ENCODE results near the gene FBLN5. TPM values are rescaled to one million over a fixed set of nuclear protein-coding genes. Genes with fewer than 3 reads are reported as not detected.

Gene FBLN5
- total and polyA plus RNA-seq, 2 experiments from 2014 or later, result 0.74 to 1.9 TPM

DNA sequence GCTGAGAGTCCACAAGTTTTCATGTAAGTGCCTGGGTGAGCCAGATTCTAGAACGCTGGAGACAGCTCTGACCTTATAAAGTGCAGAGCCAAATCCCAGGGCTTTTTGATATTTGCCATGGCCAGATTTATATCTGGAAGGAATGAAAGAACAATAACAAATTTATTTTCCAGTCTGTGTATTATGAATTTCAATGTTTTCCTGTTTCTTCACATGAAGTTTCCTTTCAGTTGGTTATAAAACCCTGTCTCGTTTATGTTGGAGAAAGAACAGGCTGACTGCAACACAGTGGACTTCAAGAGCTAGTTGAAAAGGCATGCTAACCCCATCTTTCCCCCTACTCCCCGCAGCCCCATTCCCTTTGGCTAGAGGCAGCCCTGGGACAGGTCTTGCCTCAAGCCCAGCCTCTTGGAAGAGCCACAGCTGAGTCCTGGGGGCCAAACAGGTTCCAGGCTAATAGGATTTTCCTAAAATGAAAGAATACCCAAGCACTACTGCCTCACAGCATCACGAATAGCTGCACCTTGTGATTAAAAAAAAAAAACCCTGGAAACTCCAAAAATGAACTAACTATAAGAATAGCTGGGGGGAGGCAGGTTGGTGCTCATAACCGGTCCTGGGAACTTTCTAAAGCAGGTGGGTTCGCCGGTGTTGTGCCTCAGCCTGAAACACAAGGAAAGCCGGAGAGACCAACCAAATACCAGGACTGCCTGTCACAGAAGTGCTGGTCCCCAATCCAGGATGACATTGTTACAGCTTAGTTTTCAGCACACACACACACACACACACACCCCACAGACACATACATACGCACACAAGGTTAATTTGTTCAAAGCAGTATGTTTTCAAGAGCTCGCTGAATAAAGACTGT is 1.5 kb downstream of the FBLN5 start:
- H3K27me3 ChIP-seq, result peaks cover 40% of the 10 kb centered on the region
- H3K4me1 ChIP-seq (ENCODE audit: low read depth), result no peaks in the 10 kb centered on the region
- H3K9me3 ChIP-seq (ENCODE audit: low read depth), result no peaks in the 10 kb centered on the region
- no peaks in the 10 kb centered on the region for H3K36me3 ChIP-seq
- H3K4me3 ChIP-seq, result no peak overlapping the region
- TF ChIP-seq, protein P1, sequence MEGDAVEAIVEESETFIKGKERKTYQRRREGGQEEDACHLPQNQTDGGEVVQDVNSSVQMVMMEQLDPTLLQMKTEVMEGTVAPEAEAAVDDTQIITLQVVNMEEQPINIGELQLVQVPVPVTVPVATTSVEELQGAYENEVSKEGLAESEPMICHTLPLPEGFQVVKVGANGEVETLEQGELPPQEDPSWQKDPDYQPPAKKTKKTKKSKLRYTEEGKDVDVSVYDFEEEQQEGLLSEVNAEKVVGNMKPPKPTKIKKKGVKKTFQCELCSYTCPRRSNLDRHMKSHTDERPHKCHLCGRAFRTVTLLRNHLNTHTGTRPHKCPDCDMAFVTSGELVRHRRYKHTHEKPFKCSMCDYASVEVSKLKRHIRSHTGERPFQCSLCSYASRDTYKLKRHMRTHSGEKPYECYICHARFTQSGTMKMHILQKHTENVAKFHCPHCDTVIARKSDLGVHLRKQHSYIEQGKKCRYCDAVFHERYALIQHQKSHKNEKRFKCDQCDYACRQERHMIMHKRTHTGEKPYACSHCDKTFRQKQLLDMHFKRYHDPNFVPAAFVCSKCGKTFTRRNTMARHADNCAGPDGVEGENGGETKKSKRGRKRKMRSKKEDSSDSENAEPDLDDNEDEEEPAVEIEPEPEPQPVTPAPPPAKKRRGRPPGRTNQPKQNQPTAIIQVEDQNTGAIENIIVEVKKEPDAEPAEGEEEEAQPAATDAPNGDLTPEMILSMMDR (IDR thresholded peaks at IDR 0.05; ENCODE audit: low read depth, low read length), result no peak
- H3K27ac ChIP-seq, result no peak overlapping the region
- no peak for DNase-seq (ENCODE audit: low read depth in 1 of 2, low spot score in 1 of 2)

DNA sequence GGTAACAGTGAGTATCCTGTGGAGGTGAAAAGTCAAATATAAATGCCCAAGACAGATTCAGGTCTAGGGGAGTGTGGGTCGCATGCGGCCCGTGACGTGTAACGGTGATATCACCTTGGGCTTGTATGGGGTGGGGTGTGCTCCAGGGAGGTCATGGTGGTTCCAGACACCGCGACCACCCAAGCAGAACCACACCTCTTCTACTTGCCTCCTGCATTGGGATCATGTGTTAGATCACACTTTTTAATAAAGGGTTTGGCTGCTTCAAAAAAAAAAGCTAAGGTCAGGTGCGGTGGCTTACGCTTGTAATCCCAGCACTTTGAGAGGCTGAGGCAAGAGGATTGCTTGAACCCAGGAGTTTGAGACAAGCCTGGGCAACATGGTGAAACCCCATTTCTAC is 4.5 kb downstream of the FBLN5 start:
- DNase-seq (ENCODE audit: low read depth in 1 of 2, low spot score in 1 of 2), result no peak
- H3K9me3 ChIP-seq (ENCODE audit: low read depth), result no peaks in the 10 kb centered on the region

DNA sequence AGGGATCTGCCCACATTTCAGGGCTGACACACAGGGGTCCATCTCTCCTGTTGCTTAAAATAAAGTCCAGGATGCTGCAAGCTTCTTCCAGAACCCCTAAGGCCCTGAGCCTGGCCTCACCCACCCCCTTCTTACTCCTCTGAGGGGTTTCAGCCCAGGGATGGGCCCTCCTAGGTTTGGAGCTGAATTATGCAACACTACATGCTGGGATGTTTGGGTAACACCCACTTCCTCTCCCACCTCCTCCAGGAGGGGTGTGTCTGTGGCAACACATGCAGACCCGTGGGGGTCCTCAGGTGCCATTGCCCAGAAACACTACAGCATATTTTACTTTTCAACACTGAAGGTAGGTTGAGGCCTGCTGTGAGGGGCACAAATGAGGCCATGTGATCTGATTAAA is 5.4 kb downstream of the FBLN5 start:
- TF ChIP-seq, protein P1 (IDR thresholded peaks at IDR 0.05; ENCODE audit: low read depth, low read length), result no peak
- no peak for DNase-seq (ENCODE audit: low read depth in 1 of 2, low spot score in 1 of 2)
- no peaks in the 10 kb centered on the region for H3K36me3 ChIP-seq
- no peak overlapping the region for H3K27ac ChIP-seq
- H3K4me1 ChIP-seq (ENCODE audit: low read depth), result no peaks in the 10 kb centered on the region
- H3K4me3 ChIP-seq, result no peak overlapping the region
- H3K9me3 ChIP-seq (ENCODE audit: low read depth), result no peaks in the 10 kb centered on the region
- H3K27me3 ChIP-seq, result peaks cover 20% of the 10 kb centered on the region

More for the DNA sequence above, 4.5 kb downstream of the FBLN5 start:
- no peak overlapping the region for H3K4me3 ChIP-seq
- peaks cover 27% of the 10 kb centered on the region for H3K27me3 ChIP-seq
- no peaks in the 10 kb centered on the region for H3K4me1 ChIP-seq (ENCODE audit: low read depth)
- TF ChIP-seq, protein P1 (IDR thresholded peaks at IDR 0.05; ENCODE audit: low read depth, low read length), result no peak
- H3K36me3 ChIP-seq, result no peaks in the 10 kb centered on the region
- H3K27ac ChIP-seq, result no peak overlapping the region

DNA sequence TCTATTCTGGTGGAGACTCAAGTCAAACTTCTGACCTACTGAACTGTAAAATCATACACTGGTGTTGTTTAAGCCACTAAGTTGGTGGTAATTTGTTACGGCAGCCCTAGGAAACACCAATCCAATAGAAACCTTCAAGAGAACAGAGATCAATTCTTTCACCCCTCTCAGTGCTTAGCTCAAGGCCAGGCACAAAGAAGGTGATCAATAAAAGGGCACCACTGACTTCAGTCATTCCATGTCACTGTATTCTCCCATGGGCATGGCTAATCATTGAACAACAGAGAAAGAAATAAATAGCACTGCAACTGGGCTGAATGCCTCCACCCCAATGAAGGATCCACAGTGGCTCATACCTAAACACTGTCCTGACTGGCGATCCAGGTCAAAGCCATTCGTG is 7.3 kb downstream of the FBLN5 start:
- TF ChIP-seq, protein P1 (IDR thresholded peaks at IDR 0.05; ENCODE audit: low read depth, low read length), result no peak
- Histone ChIP-seq H3K36me3 (no peaks in the 10 kb centered on the region), H3K4me3 (no peak overlapping the region), H3K9me3 (ENCODE audit: low read depth) (no peaks in the 10 kb centered on the region), H3K27me3 (peaks cover 1% of the 10 kb centered on the region), H3K27ac (no peak overlapping the region), H3K4me1 (ENCODE audit: low read depth) (no peaks in the 10 kb centered on the region)
- no peak for DNase-seq (ENCODE audit: low read depth in 1 of 2, low spot score in 1 of 2)

- no peaks in the 10 kb centered on the region for H3K9me3 ChIP-seq (ENCODE audit: low read depth)
- DNase-seq (ENCODE audit: low read depth in 1 of 2, low spot score in 1 of 2), result no peak
- no peaks in the 10 kb centered on the region for H3K27me3 ChIP-seq
- no peak overlapping the region for H3K4me3 ChIP-seq
- H3K36me3 ChIP-seq, result no peaks in the 10 kb centered on the region
- H3K4me1 ChIP-seq (ENCODE audit: low read depth), result no peaks in the 10 kb centered on the region
- TF ChIP-seq, protein P1 (IDR thresholded peaks at IDR 0.05; ENCODE audit: low read depth, low read length), result no peak
- no peak overlapping the region for H3K27ac ChIP-seq
Measured at GRCh38 chr14:91935586-91935985, 11.9 kb downstream of the FBLN5 start.

Data from cardiac muscle cell (in vitro differentiated cells and primary cell).